NCI-H146 treated with DMSO at 0.1 percent for 48 hours (cell line): ENCODE results near the gene MYO1B.

ENCODE experiments used
- DNase-seq: peaks from one replicate; lab custom pipeline; 2025; ENCODE audit not compliant: unreplicated experiment; lab: John Stamatoyannopoulos, UW

Gene MYO1B

DNA sequence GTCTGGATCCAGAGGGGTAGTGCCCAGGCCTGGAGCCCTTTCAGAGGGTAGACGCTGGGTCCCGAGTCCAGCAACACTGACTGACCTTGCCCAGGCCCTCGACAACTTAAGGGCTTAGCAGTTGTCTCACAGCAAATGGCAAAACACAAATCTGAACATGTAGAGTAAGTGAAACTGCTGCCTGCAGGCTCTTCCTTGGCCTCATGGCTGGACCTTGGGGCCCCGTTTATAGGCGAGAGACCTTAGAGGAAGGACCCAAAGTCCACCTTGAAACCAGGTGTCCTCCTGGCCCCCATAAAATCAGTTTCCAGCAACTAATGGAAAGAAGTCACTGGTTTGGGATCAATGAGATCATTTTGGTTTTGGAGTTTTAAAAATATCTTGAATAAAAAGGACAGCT is 154.4 kb downstream of the MYO1B start:
- no peak for DNase-seq

- DNase-seq = no peak
These were observed 156.1 kb downstream of the MYO1B start for GRCh38 chr2:191401287-191401686.

DNA sequence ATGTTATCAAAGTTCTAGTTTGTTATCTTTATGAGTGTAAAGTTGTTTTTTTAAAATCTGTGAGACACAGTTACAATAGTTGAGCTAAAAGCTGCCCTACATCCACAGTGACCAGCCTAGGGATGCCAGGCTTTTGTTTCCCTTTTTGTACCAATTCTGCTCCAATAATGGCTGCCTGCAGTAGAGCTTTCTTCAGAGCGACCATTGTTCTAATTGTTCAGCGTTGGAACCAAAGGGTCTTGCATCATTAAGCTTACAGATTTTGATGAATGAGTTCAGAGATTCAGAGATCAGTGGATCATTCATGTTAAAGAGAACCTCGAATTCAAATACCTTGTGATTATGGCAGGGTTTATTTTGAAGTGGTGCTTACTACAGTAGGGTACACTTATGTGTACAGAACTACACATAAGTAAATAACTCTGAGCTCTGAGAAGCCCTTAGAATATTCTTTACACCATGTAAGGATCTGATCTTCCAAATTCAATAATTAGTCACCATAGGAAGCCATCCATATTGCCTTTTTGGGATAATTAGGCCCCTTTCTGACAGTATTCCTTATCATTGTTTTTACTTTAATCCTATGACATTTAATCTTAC is 157.9 kb downstream of the MYO1B start:
- DNase-seq = no peak

GRCh38 chr2:191404568-191404991 is 159.4 kb downstream of the MYO1B start:
- no peak for DNase-seq

- DNase-seq = no peak
These were observed 160.3 kb downstream of the MYO1B start for GRCh38 chr2:191405546-191405945.

DNA sequence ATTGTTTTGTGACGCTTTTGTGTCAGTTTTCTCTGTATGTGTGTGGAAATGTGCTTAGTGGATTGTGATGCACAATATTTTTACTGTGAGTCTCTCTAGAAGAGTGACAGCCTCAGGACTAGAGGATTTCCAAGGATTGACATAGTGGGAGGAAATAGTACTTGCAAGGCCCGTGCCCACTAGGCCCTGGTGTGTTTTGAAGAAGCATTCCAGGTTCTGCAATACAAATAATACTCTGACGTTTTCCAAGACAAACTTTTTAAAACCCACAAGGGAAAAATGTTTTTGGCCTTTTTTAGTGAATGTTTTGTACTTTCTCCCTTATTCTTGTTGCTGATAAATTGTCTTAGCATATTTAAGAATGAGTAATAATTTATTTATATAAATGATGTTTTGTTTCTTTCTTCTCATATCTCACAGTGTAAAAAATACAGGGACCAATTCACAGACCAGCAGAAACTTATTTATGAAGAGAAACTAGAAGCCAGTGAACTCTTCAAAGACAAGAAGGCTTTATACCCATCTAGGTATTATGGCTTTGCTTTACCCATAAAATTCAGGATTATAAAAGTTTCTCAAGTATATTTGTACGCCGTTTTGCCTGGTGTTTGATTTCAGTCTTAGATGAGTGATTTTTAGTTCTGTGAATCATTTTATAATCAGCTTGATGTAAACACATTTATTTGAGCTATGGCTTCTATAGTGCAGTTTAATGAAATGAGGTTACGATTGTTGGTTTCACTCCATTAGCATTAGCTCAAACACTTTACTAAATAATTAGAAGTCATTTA is 165.6 kb downstream of the MYO1B start:
- DNase-seq = no peak

DNA sequence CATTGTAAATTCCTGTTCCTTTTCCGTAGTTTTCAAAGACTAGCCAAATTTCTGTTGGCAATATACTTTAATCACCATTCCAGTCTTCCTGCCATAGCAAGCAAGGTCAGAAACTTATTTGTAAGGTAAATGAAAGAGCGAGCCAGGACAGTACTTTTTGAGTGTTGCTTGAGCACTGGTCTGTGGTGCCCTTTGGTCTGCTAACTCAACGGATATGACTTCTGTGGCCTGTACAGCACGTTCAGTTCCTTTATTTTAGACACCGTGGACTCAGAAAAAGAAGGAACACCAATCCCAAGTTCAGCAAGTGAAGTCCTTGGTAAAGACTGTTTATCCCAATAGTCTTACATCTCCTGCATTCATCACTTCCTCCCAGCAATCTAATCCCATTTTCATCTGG is 166.3 kb downstream of the MYO1B start:
- no peak for DNase-seq

DNA sequence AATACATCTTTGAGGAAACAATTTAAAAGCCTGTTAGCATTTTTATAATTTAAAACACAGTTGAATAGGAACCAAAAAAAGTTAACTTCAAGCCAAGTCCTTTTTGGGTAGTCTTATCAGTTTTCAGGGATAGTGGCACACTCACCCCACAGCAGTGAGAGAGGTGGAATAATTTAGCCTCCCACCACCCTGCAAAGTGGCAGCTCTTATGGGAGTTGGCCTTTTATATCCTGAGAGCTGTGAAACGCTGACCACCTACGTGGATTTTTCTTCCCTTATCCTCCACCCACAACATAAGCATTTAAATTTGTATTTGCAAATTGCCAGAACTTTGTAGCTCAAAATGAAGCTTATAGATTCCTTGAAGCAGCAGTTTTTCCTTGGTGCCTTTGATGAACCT is 167.1 kb downstream of the MYO1B start:
- no peak for DNase-seq

DNA sequence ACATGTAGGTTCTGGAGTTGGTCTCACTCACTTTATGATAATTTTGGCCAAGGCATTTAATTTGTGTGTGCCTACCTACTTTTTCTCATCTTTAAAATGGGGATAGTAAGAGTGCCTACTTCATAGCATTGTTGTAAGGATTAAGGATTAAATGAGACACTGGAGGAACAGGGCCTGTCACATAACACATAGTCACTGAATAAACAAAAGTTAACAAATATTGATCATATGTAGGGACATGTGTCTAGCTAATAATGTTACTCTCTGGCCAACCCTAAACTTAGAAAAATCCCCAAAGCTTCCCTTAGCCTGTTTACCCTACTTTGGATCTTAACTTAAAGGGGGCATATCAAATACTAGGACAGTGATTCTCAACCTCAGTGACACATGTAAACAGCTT is 169.9 kb downstream of the MYO1B start:
- no peak for DNase-seq

- no peak for DNase-seq
These were observed 170.7 kb downstream of the MYO1B start for GRCh38 chr2:191415858-191416257.

DNA sequence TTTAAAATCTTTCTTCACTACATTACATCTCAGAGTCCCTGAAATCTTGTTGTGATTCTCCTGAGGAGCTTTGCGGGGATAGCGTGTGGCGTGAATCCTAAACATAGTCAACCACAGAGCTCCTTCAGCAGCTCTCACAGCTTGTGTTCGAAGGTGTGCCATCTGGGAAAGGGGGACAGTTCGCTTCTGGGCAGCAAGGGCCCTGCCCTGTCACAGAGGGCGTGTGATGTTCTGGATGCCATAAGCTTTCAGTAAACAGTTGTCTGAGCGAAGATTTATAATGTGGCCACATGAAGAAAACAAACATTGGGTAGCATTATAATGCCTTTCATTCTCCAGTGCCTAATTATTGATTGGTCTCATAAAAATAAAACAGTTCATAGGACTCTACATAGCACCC is 172.5 kb downstream of the MYO1B start:
- DNase-seq = no peak

- DNase-seq = no peak
These were observed 176.7 kb downstream of the MYO1B start for GRCh38 chr2:191421950-191422349.

GRCh38 chr2:191427031-191427430 is 181.8 kb downstream of the MYO1B start:
- no peak for DNase-seq

DNA sequence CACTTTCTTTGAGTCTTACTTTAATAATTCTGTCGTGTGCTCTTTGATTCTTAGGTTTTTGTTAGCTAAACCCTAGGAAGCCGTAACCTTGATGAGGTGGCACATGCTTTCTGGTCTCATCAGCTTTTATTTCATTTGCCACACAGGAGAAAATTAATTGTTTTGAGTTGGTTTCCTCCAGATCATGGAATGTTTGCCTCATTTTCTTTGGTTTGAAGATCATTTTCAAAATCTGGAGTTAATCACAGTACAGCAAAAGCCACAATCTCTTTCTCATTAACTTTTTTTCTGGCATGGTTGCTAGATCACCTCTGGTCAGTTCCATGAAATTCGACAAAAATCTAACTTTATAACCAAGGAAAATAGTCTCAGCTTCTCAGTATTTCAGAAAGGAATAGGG is 182.9 kb downstream of the MYO1B start:
- no peak for DNase-seq

DNA sequence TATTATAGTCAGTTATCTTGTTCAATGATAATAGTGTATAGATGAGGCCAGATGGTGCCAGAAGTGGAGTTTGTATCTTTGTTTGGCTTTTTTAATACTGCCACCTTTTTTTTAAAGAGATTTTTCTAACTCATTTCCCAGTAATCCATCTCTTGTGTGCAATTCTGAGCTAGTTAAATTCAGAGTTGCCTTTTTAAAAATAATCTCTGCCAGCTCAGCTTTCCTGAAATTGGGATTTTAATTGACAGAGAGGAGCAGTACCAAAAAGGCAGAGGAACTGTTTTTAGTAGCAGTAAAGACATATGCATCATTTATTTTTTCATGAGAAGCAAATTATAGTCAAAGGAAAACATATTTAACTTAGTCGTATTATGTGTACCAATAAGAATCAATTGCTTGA is 185.3 kb downstream of the MYO1B start:
- no peak for DNase-seq

DNA sequence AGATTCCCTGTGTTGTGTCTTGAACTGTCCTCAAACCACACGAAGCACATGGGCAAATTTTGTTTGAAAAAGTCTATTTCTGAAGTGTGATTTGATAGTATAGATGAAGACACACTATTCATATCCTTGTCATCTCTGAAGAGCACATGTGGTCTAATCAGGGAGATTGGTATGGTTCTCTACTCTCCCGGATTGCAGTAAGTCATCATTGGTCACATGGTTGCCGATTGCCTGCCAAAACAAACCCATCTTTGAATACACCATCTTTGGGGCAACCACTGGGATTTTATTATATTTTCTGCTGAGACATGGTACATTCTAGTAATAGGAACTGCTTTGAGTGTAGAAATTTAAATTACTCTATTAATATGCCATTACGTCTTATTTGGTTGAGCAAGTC is 186.9 kb downstream of the MYO1B start:
- DNase-seq = no peak

GRCh38 chr2:191434072-191434471 is 188.9 kb downstream of the MYO1B start:
- DNase-seq = no peak

DNA sequence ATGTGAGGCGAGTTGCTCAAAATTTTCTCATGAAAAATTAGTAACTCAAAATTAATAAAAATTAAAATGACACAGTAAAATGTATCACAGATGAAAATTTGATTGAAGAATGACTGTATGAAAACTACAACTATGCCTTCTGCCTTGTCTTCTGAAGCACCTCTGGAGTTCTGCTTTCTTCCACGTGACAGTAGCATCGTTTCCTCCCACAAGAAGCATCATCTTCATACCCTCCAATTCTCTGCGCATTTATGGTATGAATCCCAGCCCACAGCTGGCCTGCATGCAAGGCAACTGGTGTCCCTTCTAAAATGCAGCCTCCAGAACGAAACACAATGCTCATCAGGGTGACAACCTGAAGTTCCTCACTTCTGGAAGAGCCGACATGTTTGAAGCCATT is 189.9 kb downstream of the MYO1B start:
- no peak for DNase-seq

DNA sequence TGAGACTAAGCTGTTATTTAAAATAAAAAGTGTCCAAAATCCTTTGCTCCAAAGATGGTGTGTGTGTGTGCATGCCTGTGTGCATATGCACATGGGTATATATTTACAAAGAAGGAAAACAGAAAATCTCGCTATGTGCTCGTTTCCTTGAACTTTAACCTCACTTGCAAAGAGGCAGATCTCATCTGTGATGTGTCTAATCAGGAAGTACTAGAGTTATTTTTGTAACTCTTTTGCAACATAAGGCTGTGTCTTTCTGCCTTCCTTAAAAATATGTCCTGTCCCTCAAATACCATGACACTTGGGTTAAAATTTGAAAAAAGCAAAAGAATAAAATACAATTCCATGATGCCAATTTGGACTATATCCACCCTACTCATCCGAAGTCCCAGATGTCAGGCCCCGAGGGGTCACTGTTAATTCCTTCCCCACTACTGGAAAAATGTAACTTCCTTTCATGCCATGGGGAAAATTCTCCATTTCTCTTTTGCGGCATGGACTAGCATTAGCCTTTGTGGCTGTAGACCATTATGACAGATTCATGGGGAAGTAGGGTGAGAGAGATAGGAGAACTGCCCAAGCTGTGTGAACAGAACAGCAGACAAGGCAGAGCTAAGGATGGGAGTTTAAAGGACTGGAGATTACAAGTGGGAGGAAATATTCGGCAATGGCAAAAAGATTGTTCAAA is 191.3 kb downstream of the MYO1B start:
- no peak for DNase-seq

DNA sequence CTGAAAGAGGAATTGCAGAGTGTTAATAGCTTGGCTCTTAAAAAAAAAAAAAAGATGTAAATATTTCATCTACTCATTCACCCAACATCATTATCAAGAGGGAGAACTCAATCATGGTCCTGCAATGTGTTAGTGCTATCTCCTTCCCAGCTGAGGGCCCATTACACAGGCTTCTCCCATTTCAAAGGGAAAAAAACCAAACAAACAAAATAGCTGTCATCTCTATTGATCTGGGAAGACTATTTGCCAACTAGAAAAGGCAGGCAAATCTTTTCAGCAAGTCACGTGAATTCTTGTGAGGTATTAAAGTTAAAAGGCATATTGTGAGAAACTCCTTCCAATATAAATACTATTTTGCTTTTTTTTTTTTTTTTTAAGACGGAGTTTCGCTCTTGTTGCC is 194.3 kb downstream of the MYO1B start:
- no peak for DNase-seq

DNA sequence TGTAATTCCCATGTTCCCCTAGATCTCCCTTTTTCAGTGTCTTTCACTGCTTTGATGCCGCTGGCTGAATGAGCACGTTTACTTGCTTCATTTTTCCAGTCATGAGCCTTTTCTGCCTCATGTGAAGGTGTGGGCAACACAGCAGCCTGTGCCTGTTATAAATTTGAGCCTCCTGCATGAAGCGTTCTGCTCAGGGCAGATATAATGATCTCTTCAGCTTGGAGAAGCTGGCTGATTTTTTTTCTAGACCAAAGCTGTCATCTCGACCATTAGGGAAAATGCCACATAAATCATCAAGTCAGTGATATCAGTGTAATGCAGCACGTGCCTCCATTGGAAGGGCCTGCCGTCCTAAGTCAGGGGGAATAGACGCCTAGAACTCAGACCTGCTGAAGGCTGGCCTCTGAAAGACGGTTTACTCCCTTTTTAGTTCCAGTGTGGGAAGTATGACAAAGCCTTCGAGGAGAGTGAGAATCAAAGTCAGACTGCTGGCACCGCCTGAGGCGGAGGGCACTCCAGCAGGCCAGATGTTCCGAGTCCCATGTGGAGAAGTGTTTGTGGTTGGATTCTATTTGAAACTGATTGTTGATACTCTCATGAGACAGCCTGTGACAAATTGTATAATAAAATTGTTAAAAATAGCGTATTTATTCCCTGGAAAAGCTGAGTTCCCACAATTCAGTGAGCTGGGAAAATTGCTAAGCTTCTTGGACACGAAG is 196.5 kb downstream of the MYO1B start:
- no peak for DNase-seq

GRCh38 chr2:191443446-191443845 is 198.2 kb downstream of the MYO1B start:
- no peak for DNase-seq
